HG03558 (cell line): ENCODE results near the gene ENPP6.
A peak's percentile ranks its signal among the peaks of the same experiment; 100 is the strongest.

Source experiments
- ATAC-seq: cut with Tn5 transposase; IDR thresholded peaks from one replicate; pipeline ENCODE4 v1.9.1; 2021; ENCODE audit warnings: moderate number of reproducible peaks; ENCODE audit not compliant: unreplicated experiment; ENCODE audit errors: extremely low read depth

Gene ENPP6

GRCh38 chr4:184112006-184112550 is 105.6 kb downstream of the ENPP6 start:
- no peak for ATAC-seq

GRCh38 chr4:184111233-184111832 is 106.3 kb downstream of the ENPP6 start:
- no peak for ATAC-seq

- no peak for ATAC-seq
Observed at GRCh38 chr4:184110452-184111224, 107.0 kb downstream of the ENPP6 start.

GRCh38 chr4:184108006-184108501 is 109.6 kb downstream of the ENPP6 start:
- no peak for ATAC-seq

- no peak for ATAC-seq
Observed at GRCh38 chr4:184104419-184105101, 113.1 kb downstream of the ENPP6 start.

- no peak for ATAC-seq
Observed at GRCh38 chr4:184103527-184104264, 114.0 kb downstream of the ENPP6 start.

- ATAC-seq, result no peak
Observed at GRCh38 chr4:184102927-184103326, 114.7 kb downstream of the ENPP6 start.

- ATAC-seq, result no peak
Observed at GRCh38 chr4:184102488-184102887, 115.2 kb downstream of the ENPP6 start.

GRCh38 chr4:184101711-184102110 is 116.0 kb downstream of the ENPP6 start:
- no peak for ATAC-seq

- ATAC-seq, result peak; percentile 41
Observed at GRCh38 chr4:184100297-184100885, 117.3 kb downstream of the ENPP6 start.

GRCh38 chr4:184099535-184099966 is 118.1 kb downstream of the ENPP6 start:
- no peak for ATAC-seq

GRCh38 chr4:184099000-184099399 is 118.7 kb downstream of the ENPP6 start:
- ATAC-seq, result no peak

- ATAC-seq, result no peak
Observed at GRCh38 chr4:184097815-184098214, 119.9 kb downstream of the ENPP6 start.

- ATAC-seq, result no peak
Observed at GRCh38 chr4:184097241-184097605, 120.5 kb downstream of the ENPP6 start.

GRCh38 chr4:184096561-184097240 is 121.0 kb downstream of the ENPP6 start:
- no peak for ATAC-seq

GRCh38 chr4:184094532-184095159 is 123.0 kb downstream of the ENPP6 start:
- ATAC-seq, result no peak

GRCh38 chr4:184091986-184092385 is 125.7 kb downstream of the ENPP6 start:
- ATAC-seq, result no peak

GRCh38 chr4:184090571-184090970 is 127.1 kb downstream of the ENPP6 start:
- ATAC-seq, result no peak

- ATAC-seq, result no peak
Observed at GRCh38 chr4:184080674-184081073, 137.0 kb downstream of the ENPP6 start.
